K562 (cell line): ENCODE results near the gene RDH5. TPM values are rescaled to one million over a fixed set of nuclear protein-coding genes. Genes with fewer than 3 reads are reported as not detected.

Source experiments
- ARNT ChIP-seq, 2 experiments: fragments of 450-650 bp; IDR thresholded peaks; 2 replicates each; pipeline ENCODE4 v1.6.1; 2016; ENCODE audit warnings: mild to moderate bottlenecking in 1 of 2
- ASH1L ChIP-seq: fragments of 450-650 bp; IDR thresholded peaks from 2 replicates; pipeline ENCODE4 v1.6.1; 2018; ENCODE audit warnings: borderline replicate concordance, mild to moderate bottlenecking, low read depth; ENCODE audit not compliant: partially characterized antibody
- ATF1 ChIP-seq, 2 experiments: fragments of 450-650 bp in 1 of 2; IDR thresholded peaks; 2 replicates each; pipeline ENCODE4 v1.6.1; 2016; ENCODE audit warnings: missing compliant biosample characterization in 1 of 2, missing genetic modification characterization in 1 of 2
- BRCA1 ChIP-seq, 2 experiments: fragments of 450-650 bp in 1 of 2; sonication (generic) in 1 of 2; formaldehyde crosslinking in 1 of 2; IDR thresholded peaks; 2 replicates each; pipeline versions ENCODE4 v1.5.0 to v1.6.1; 2017 to 2020; ENCODE audit warnings: mild to moderate bottlenecking in 1 of 2, missing genetic modification reagents in 1 of 2
- BRD9 ChIP-seq: fragments of 450-650 bp; IDR thresholded peaks from 2 replicates; pipeline ENCODE4 v1.6.1; 2018; ENCODE audit warnings: low read depth; ENCODE audit not compliant: partially characterized antibody
- DPF2 ChIP-seq: fragments of 450-650 bp; IDR thresholded peaks from 2 replicates; pipeline ENCODE4 v1.6.1; 2016
- E2F5 ChIP-seq: sonication (generic); formaldehyde crosslinking; IDR thresholded peaks from 2 replicates; pipeline ENCODE4 v1.8.0; 2022; ENCODE audit warnings: mild to moderate bottlenecking, missing genetic modification reagents
- EP400 ChIP-seq: fragments of 450-650 bp; IDR thresholded peaks from 2 replicates; pipeline ENCODE4 v1.6.1; 2017; ENCODE audit warnings: antibody characterized with exemption, mild to moderate bottlenecking, moderate library complexity
- FOXK2 ChIP-seq, 2 experiments: fragments of 450-650 bp; IDR thresholded peaks in 1 of 2; conservative IDR thresholded peaks in 1 of 2; 2 replicates each; pipeline ENCODE4 v1.6.1; 2016; ENCODE audit warnings: low read depth in 2 of 2, mild to moderate bottlenecking in 1 of 2
- HDAC2 ChIP-seq: fragments of 450-650 bp; IDR thresholded peaks from 2 replicates; pipeline ENCODE4 v1.6.1; 2016; ENCODE audit warnings: mild to moderate bottlenecking
- KDM2B ChIP-seq: fragments of 250-450 bp; sonication (Bioruptor Pico); IDR thresholded peaks from 2 replicates; pipeline ENCODE4 v1.8.0; 2021; ENCODE audit warnings: mild to moderate bottlenecking, moderate library complexity
- MNT ChIP-seq, 2 experiments: fragments of 450-650 bp; conservative IDR thresholded peaks; 2 replicates each; pipeline ENCODE4 v1.6.1; 2017; ENCODE audit warnings: mild to moderate bottlenecking in 2 of 2, moderate library complexity in 2 of 2
- MTA2 ChIP-seq: fragments of 450-650 bp; IDR thresholded peaks from 2 replicates; pipeline ENCODE4 v1.6.1; 2016; ENCODE audit warnings: low read depth
- MTA3 ChIP-seq: fragments of 450-650 bp; formaldehyde crosslinking; IDR thresholded peaks from 2 replicates; pipeline ENCODE4 v1.6.1; 2017; ENCODE audit warnings: mild to moderate bottlenecking, borderline replicate concordance
- MXI1 ChIP-seq: IDR thresholded peaks from 2 replicates; pipeline ENCODE4 v1.6.1; 2011; ENCODE audit warnings: low read depth, mild to moderate bottlenecking, improper control_type of control experiment, low read length
- MYNN ChIP-seq, 2 experiments: sonication (generic); formaldehyde crosslinking in 1 of 2; IDR thresholded peaks; 2 replicates each; pipeline versions ENCODE4 v1.5.0 to v1.6.1; 2016 to 2020; ENCODE audit warnings: antibody characterized with exemption in 1 of 2, missing genetic modification reagents in 1 of 2
- NCOA4 ChIP-seq: fragments of 450-650 bp; IDR thresholded peaks from 2 replicates; pipeline ENCODE4 v1.6.1; 2018; ENCODE audit warnings: mild to moderate bottlenecking; ENCODE audit not compliant: partially characterized antibody
- NFE2 ChIP-seq: IDR thresholded peaks from 2 replicates; pipeline ENCODE4 v1.6.1; 2014; ENCODE audit warnings: antibody characterized with exemption, low read depth
- RB1 ChIP-seq: fragments of 450-650 bp; IDR thresholded peaks from 2 replicates; pipeline ENCODE4 v1.6.1; 2017; ENCODE audit warnings: low read depth, mild to moderate bottlenecking
- SIN3B ChIP-seq: fragments of 450-650 bp; IDR thresholded peaks from 2 replicates; pipeline ENCODE4 v1.6.1; 2017; ENCODE audit warnings: low read depth, mild to moderate bottlenecking, moderate library complexity
- SMARCA5 ChIP-seq: fragments of 450-650 bp; IDR thresholded peaks from 2 replicates; pipeline ENCODE4 v1.6.1; 2016
- TBP ChIP-seq: optimal IDR thresholded peaks from 2 replicates; pipeline ENCODE3; 2011; ENCODE audit warnings: low read depth, low read length, improper control_type of control experiment
- ZBTB2 ChIP-seq: fragments of 450-650 bp; IDR thresholded peaks from 2 replicates; pipeline ENCODE4 v1.6.1; 2016; ENCODE audit warnings: antibody characterized with exemption
- ZEB2 ChIP-seq: fragments of 450-650 bp; IDR thresholded peaks from 2 replicates; pipeline ENCODE4 v1.6.1; 2016
- ZKSCAN1 ChIP-seq: fragments of 150-350 bp; IDR thresholded peaks from 2 replicates; pipeline ENCODE4 v1.6.1; 2016; ENCODE audit warnings: low read depth, low read length
- ZNF785 ChIP-seq: fragments of 250-450 bp; sonication (Bioruptor Pico); IDR thresholded peaks from 2 replicates; pipeline ENCODE4 v1.4.0; 2020; ENCODE audit warnings: mild to moderate bottlenecking
- polyA plus RNA-seq, 8 experiments: library from polyadenylated mRNA; depleted of rRNA in 4 of 8; stranded (reverse) in 5 of 8; unstranded in 3 of 8; fragments of >200 nt; fragmentation: Nextera tagmentation in 2 of 8; fragmentation: Illumina TruSeq in 1 of 8; extraction: Ambion mirVana in 2 of 8; extraction: Trizol in 1 of 8; gene quantifications; 2 replicates each; pipeline versions ENCODE4 v1.2.1 to v1.2.3, GENCODE V29; 2011 to 2014; ENCODE audit warnings: inconsistent platforms in 1 of 8, missing spikeins in 1 of 8
- total RNA-seq, 7 experiments: library from RNA; depleted of rRNA in 6 of 7; stranded (reverse); fragments of >200 nt in 6 of 7; fragmentation: Illumina TruSeq in 2 of 7; extraction: Trizol in 2 of 7; gene quantifications; 2 replicates each; pipeline versions ENCODE4 v1.2.1 to v1.2.3, GENCODE V29; 2011 to 2021; ENCODE audit warnings: low replicate concordance in 1 of 7
- TF ChIP-seq, protein P1 (sequence below): fragments of 450-650 bp; formaldehyde crosslinking; IDR thresholded peaks from 2 replicates; pipeline ENCODE4 v1.4.0; 2020; ENCODE audit warnings: mild to moderate bottlenecking

The RDH5 gene
- total and polyA plus RNA-seq, 9 of the 15 experiments (the other 6 are each of a cell fraction or from before 2014, with no cell fraction given) = 0.28 to 2.0 (median 1.1) TPM; not detected in 1

- TF ChIP-seq ZNF785 (CRISPR knock-in tag) (no peak), NCOA4 (peak; percentile 91), ARNT (IDR thresholded peaks at IDR 0.05) (peak; percentile 85 to 87; a peak in 3 of 4 replicates), ASH1L (peak; percentile 63), MTA2 (peak; percentile 67), ZEB2 (peak; percentile 76), E2F5 (no peak), SIN3B (no peak), MYNN (IDR thresholded peaks at IDR 0.05) (no peak), MYNN (CRISPR knock-in tag; IDR thresholded peaks at IDR 0.05) (no peak), NFE2 (no peak), KDM2B (CRISPR knock-in tag) (no peak), ZKSCAN1 (no peak), ATF1 (CRISPR knock-in tag; IDR thresholded peaks at IDR 0.05) (no peak), ATF1 (tag; IDR thresholded peaks at IDR 0.05) (peak; percentile 30), EP400 (peak; percentile 59; the same call in 1 of the 2 replicates), MNT (conservative IDR thresholded peaks at IDR 0.05) (peak in 1 of 2 experiments; percentile 37; a peak in 2 of 4 replicates), TBP (peak; percentile 91), SMARCA5 (peak; percentile 90), DPF2 (peak; percentile 96), MXI1 (no peak), MTA3 (peak; percentile 23), ZBTB2 (peak; percentile 89), HDAC2 (peak; percentile 92), FOXK2 (conservative IDR thresholded peaks at IDR 0.05 in 1 of 2, IDR thresholded peaks at IDR 0.05 in 1 of 2; ENCODE audit: low read depth in 2 of 2) (peak; percentile 54 to 63; a peak in 3 of 4 replicates), BRD9 (peak; percentile 80), RB1 (no peak), BRCA1 (IDR thresholded peaks at IDR 0.05) (no peak), BRCA1 (CRISPR knock-in tag; IDR thresholded peaks at IDR 0.05) (no peak)
- TF ChIP-seq, protein P1, sequence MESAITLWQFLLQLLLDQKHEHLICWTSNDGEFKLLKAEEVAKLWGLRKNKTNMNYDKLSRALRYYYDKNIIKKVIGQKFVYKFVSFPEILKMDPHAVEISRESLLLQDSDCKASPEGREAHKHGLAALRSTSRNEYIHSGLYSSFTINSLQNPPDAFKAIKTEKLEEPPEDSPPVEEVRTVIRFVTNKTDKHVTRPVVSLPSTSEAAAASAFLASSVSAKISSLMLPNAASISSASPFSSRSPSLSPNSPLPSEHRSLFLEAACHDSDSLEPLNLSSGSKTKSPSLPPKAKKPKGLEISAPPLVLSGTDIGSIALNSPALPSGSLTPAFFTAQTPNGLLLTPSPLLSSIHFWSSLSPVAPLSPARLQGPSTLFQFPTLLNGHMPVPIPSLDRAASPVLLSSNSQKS (CRISPR knock-in tag) = no peak
These were observed 22.7 kb downstream of the RDH5 start, which contains the start of gene GDF11 (continued) for GRCh38 chr12:55742719-55743405.
